ENCODE data around the gene BRPF3. TPM values are rescaled to one million over a fixed set of nuclear protein-coding genes. Genes with fewer than 3 reads are reported as not detected.

Gene BRPF3
- total and polyA plus RNA-seq, 5 experiments from 2014 or later, result 3.5 to 38.6 (median 8.4) TPM

DNA sequence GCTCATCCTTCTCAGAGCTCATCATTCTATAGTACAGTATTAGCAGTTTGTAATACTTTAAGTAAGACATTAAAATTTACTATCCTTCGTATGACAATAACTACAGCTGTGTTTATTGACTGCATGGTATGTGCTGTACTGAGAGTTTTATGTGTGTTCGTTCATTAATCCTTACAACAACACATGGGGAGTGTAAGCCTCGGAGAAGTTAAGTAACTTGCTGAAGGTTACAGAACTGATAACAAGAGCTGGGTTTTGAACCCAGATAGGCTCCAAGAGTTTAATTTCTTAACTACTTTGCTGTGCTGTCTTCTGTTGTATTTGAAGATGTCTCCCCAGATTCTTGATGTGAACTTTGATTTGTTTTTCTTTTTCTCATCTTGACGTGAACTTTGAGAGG lies 23.7 kb downstream of the BRPF3 start:
- Mint-ChIP-seq H3K27ac (peak overlapping the region in 1 of 10 donors; percentile 43), H3K27me3 (no peaks in the 10 kb centered on the region), H3K4me1 (peaks cover 0 to 4% (median 1%) of the 10 kb centered on the region in 4 donors), H3K4me3 (no peak overlapping the region), H3K9me3 (no peaks in the 10 kb centered on the region), H3K36me3 (peaks cover 0 to 81% (median 14%) of the 10 kb centered on the region in 3 donors)
- ATAC-seq (no peak), DNase-seq (no peak)
- POLR2A ChIA-PET, result no interaction called here

DNA sequence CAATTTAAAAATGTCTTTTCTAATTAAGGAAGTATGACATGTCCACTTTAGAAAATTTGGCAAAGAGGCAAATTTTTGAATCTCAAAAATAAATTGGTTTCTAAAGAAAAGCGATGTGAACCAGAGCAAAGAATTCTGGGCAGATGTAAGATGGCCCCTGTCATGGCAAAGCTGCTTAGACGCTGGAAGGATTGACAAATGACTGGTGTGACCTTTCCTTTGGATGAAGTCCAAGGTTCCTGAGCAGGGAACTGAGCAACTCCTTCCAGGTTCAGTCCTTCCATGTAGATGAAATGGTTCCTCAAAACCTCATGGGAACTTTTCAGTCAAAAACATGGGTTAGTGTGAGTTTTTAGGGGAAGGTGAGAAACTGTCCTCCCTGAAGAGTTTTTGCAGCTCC lies 25.1 kb downstream of the BRPF3 start:
- Mint-ChIP-seq H3K36me3 (peaks cover 0 to 83% (median 14%) of the 10 kb centered on the region in 3 donors), H3K4me3 (no peak overlapping the region), H3K9me3 (no peaks in the 10 kb centered on the region), H3K27ac (no peak overlapping the region), H3K27me3 (no peaks in the 10 kb centered on the region), H3K4me1 (peaks cover 0 to 3% (median under 1%) of the 10 kb centered on the region in 4 donors)
- ATAC-seq, result no peak
- POLR2A ChIA-PET, result no interaction called here
- no peak for DNase-seq

GRCh38 chr6:36222924-36223323 lies 26.4 kb downstream of the BRPF3 start:
- Mint-ChIP-seq H3K4me1 (peaks cover 0 to 3% (median under 1%) of the 10 kb centered on the region in 4 donors), H3K4me3 (no peak overlapping the region), H3K36me3 (peaks cover 0 to 84% (median 14%) of the 10 kb centered on the region in 3 donors), H3K9me3 (no peaks in the 10 kb centered on the region), H3K27ac (no peak overlapping the region), H3K27me3 (no peaks in the 10 kb centered on the region)
- no peak for ATAC-seq
- POLR2A ChIA-PET, result no interaction called here
- DNase-seq, result no peak

- no peak overlapping the region for H3K4me3 Mint-ChIP-seq
- H3K27me3 Mint-ChIP-seq, result no peaks in the 10 kb centered on the region
- peaks cover 0 to 83% (median 13%) of the 10 kb centered on the region in 3 donors for H3K36me3 Mint-ChIP-seq
- POLR2A ChIA-PET, result no interaction called here
- DNase-seq, result no peak
- ATAC-seq, result no peak
- peaks cover 0 to 3% (median under 1%) of the 10 kb centered on the region in 4 donors for H3K4me1 Mint-ChIP-seq
- no peaks in the 10 kb centered on the region for H3K9me3 Mint-ChIP-seq
- H3K27ac Mint-ChIP-seq, result no peak overlapping the region
Measured at GRCh38 chr6:36223706-36224105, 27.2 kb downstream of the BRPF3 start.

DNA sequence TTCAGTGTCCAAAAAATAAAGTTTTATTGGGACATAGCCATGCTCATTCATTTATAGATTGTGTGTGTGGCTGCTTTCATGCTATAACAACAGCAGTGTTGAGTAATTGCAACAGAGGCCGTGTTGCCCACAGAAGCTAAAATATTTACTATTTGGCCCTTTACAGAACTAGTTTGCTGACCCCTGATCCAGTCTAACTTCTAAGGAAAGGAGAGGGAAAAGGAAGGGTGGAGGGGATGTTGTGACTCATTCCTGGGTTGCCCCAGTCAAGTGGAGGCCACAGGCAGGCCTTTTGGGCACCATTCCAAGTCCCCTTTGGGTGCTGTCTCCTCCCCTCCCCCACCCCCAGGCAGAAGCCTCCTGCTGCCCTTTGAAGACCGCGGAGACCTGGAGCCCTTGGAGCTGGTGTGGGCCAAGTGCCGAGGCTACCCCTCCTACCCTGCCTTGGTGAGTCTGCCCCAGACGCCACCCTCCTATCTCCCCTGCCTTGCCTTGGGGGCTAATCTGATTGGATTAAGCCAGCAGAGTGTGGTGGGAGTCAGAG lies 28.4 kb downstream of the BRPF3 start:
- Mint-ChIP-seq H3K27me3 (no peaks in the 10 kb centered on the region), H3K36me3 (peaks cover 0 to 81% (median 9%) of the 10 kb centered on the region in 3 donors), H3K4me1 (peaks cover 0 to 2% (median under 1%) of the 10 kb centered on the region in 4 donors), H3K27ac (no peak overlapping the region), H3K4me3 (no peak overlapping the region), H3K9me3 (no peaks in the 10 kb centered on the region)
- POLR2A ChIA-PET, result interaction anchor here (0.6 to 0.7 kb wide), 2 partner anchors 16 to 1798 kb away, joined by 3 to 8 read pairs; no protein-coding TSS in a partner anchor
- ATAC-seq (no peak), DNase-seq (no peak)

- Mint-ChIP-seq H3K36me3 (peaks cover 0 to 89% (median 9%) of the 10 kb centered on the region in 3 donors), H3K4me1 (peaks cover 0 to 2% (median 0%) of the 10 kb centered on the region in 4 donors), H3K9me3 (no peaks in the 10 kb centered on the region), H3K27me3 (no peaks in the 10 kb centered on the region), H3K4me3 (no peak overlapping the region), H3K27ac (no peak overlapping the region)
- POLR2A ChIA-PET, result no interaction called here
- DNase-seq (no peak), ATAC-seq (no peak)
Measured at GRCh38 chr6:36226438-36227047, 30.0 kb downstream of the BRPF3 start.

DNA sequence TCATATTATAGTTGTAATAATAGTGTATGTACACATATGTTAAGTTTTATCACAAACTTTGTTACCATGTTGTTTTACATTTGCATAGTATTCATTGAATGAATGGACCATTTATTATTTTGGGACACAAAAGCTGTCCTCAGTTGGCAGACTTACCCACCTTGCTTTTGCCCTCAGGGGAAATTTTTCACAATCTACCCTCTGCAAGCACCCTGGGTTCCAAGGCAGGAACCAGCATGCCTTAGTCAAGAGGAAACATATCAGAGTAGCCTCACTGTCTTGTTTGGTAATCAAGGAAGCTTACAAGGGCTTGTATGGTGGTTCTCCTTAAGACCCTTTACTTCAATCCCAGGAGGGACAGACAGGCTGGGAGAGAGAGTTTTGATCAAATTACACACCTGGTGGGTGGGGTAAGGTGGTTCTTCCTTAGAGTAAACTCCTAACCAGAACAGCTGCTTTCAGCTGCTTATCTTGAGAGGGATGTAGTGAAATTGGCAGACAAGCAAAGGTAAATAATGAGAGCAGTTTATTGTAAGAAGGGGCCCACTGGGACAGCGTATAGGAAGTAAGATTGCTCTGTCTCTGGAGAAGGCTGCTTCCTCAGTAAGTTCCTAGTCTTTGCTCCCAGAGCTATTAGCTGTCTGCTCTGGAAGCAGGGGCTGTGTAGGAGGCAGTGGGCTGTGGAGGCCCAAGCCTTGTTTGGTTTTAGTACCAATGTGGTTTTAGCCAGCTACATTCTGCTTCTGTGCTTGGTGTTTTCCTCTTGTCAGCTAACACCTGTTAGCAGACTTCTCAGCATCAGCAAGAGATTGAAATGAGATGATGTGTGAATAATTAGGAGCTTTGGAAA lies 31.1 kb downstream of the BRPF3 start:
- no peaks in the 10 kb centered on the region for H3K27me3 Mint-ChIP-seq
- ATAC-seq (no peak), DNase-seq (no peak)
- H3K4me1 Mint-ChIP-seq, result peaks cover 0 to 2% (median 0%) of the 10 kb centered on the region in 4 donors
- POLR2A ChIA-PET, result no interaction called here
- peaks cover 0 to 86% (median 8%) of the 10 kb centered on the region in 3 donors for H3K36me3 Mint-ChIP-seq
- H3K27ac Mint-ChIP-seq, result peak overlapping the region in 4 of 10 donors; percentile 20 to 62 (median 57)
- no peak overlapping the region for H3K4me3 Mint-ChIP-seq
- no peaks in the 10 kb centered on the region for H3K9me3 Mint-ChIP-seq

- Mint-ChIP-seq H3K4me3 (no peak overlapping the region), H3K36me3 (peaks cover 0 to 81% (median 8%) of the 10 kb centered on the region in 3 donors), H3K27ac (peak overlapping the region in 6 of 10 donors; percentile 14 to 84 (median 70)), H3K27me3 (no peaks in the 10 kb centered on the region), H3K4me1 (peaks cover 0 to 2% (median under 1%) of the 10 kb centered on the region in 4 donors), H3K9me3 (no peaks in the 10 kb centered on the region)
- DNase-seq (no peak), ATAC-seq (no peak)
- POLR2A ChIA-PET, result interaction anchor here (0.7 kb wide), 1 partner anchor 606 kb away, joined by 3 read pairs; no protein-coding TSS in a partner anchor
Measured at GRCh38 chr6:36229223-36229622, 32.7 kb downstream of the BRPF3 start.

DNA sequence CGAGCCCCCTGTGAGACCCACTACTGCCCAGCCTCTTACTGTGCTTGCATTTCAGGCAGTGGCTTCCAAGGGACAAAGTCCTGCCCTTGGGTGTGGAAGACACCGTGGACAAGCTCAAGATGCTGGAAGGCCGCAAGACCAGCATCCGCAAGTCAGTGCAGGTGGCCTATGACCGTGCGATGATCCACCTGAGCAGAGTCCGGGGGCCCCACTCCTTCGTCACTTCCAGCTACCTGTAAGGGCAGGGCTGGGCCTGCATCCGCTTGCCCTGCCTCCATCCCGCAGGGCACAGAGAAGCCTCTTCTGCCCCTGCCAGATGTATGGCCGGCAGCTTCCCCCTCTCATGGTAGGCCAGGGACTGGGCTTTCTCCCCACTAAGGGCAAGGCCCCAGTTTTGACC lies 33.8 kb downstream of the BRPF3 start:
- POLR2A ChIA-PET, result no interaction called here
- Mint-ChIP-seq H3K9me3 (no peaks in the 10 kb centered on the region), H3K27ac (peak overlapping the region in 3 of 10 donors; percentile 56 to 74 (median 59)), H3K36me3 (peaks cover 0 to 73% (median 9%) of the 10 kb centered on the region in 3 donors), H3K27me3 (no peaks in the 10 kb centered on the region), H3K4me1 (peaks cover 6 to 7% (median 7%) of the 10 kb centered on the region in 4 donors), H3K4me3 (no peak overlapping the region)
- DNase-seq (no peak), ATAC-seq (no peak)

- Mint-ChIP-seq H3K36me3 (peaks cover 0 to 56% (median 10%) of the 10 kb centered on the region in 3 donors), H3K27ac (peak overlapping the region in 4 of 10 donors; percentile 2 to 54 (median 28))
Measured at GRCh38 chr6:36232172-36232571, 35.6 kb downstream of the BRPF3 start.

DNA sequence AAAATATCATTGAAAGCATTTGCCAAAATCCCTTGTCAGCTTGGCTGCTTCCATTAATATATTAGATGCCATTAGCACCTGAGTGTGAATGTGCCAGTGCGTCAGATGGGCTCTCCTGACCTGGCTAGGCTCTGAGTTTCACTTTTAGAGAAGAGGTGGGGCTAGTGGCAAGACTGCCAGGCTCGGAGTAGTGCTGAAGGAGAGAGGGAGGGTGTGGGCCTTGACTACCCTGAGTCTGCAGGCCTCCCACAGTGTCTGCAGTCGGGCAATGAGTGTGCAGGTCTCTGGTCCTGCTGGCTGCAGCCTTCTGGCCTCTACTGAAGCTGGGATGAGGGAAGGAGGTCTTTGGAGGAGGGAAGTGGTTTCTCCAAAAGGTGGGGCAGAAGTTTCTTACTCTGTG lies 38.8 kb downstream of the BRPF3 start:
- H3K4me3 Mint-ChIP-seq, result no peak overlapping the region
- no peaks in the 10 kb centered on the region for H3K27me3 Mint-ChIP-seq
- H3K4me1 Mint-ChIP-seq, result peaks cover 7 to 9% (median 7%) of the 10 kb centered on the region in 4 donors
- no peak for ATAC-seq
- H3K36me3 Mint-ChIP-seq, result peaks cover 0 to 28% (median 10%) of the 10 kb centered on the region in 3 donors
- no peak for DNase-seq
- no peaks in the 10 kb centered on the region for H3K9me3 Mint-ChIP-seq
- POLR2A ChIA-PET, result no interaction called here
- H3K27ac Mint-ChIP-seq, result peak overlapping the region in 2 of 10 donors; percentile 43 to 61

More at GRCh38 chr6:36232172-36232571, 35.6 kb downstream of the BRPF3 start:
- DNase-seq (no peak), ATAC-seq (no peak)
- POLR2A ChIA-PET, result no interaction called here
- Mint-ChIP-seq H3K9me3 (no peaks in the 10 kb centered on the region), H3K4me1 (peaks cover 7 to 9% (median 7%) of the 10 kb centered on the region in 4 donors), H3K27me3 (no peaks in the 10 kb centered on the region), H3K4me3 (no peak overlapping the region)

- Mint-ChIP-seq H3K4me1 (peaks cover 7 to 9% (median 7%) of the 10 kb centered on the region in 4 donors), H3K27me3 (no peaks in the 10 kb centered on the region), H3K4me3 (no peak overlapping the region), H3K36me3 (peaks cover 0 to 22% (median 10%) of the 10 kb centered on the region in 3 donors), H3K9me3 (no peaks in the 10 kb centered on the region), H3K27ac (no peak overlapping the region)
- no peak for DNase-seq
- no peak for ATAC-seq
- POLR2A ChIA-PET, result no interaction called here
Measured at GRCh38 chr6:36235862-36236261, 39.3 kb downstream of the BRPF3 start.

GRCh38 chr6:36239774-36240173 lies 43.2 kb downstream of the BRPF3 start:
- Mint-ChIP-seq H3K27ac (peak overlapping the region in 1 of 10 donors; percentile 25), H3K4me1 (peaks cover 12 to 14% (median 13%) of the 10 kb centered on the region in 4 donors), H3K27me3 (peaks cover 7 to 20% (median 10%) of the 10 kb centered on the region in 5 donors), H3K9me3 (no peaks in the 10 kb centered on the region), H3K36me3 (peaks cover 0 to 5% (median 0%) of the 10 kb centered on the region in 3 donors), H3K4me3 (no peak overlapping the region)
- no peak for ATAC-seq
- POLR2A ChIA-PET, result no interaction called here
- DNase-seq, result no peak
